A673 (cell line): Measurements from ENCODE around the gene TIGD6. TPM values are rescaled to one million over a fixed set of nuclear protein-coding genes. Genes with fewer than 3 reads are reported as not detected.
A peak's percentile ranks its signal among the peaks of the same experiment; 100 is the strongest.

Experiments used
- BruUV-seq: library from RNA; stranded (reverse); fragments of 400-500 nt; replicated peaks from 2 replicates; lab custom pipeline; 2021; lab: Mats Ljungman, UMichigan
- CTCF ChIA-PET: fragments of 300-600 bp; sonication (Branson Sonifier 250); formaldehyde crosslinking; loops from one replicate; lab custom pipeline; 2022; ENCODE audit warnings: antibody characterized with exemption; lab: Charles Lee
- POLR2A ChIA-PET: fragments of 300-600 bp; sonication (Branson Sonifier 250); formaldehyde crosslinking; loops from one replicate; lab custom pipeline; 2022; ENCODE audit warnings: antibody characterized with exemption; ENCODE audit not compliant: low non-redundant PET; lab: Charles Lee
- DNase-seq: peaks from one replicate; pipeline ENCODE4 v3.0.0-alpha.2; 2015; ENCODE audit warnings: low spot score
- H3K27ac ChIP-seq: fragments of 200-600 bp; sonication (generic); 2 replicates; pipeline ENCODE4 v1.5.1; 2016; ENCODE audit warnings: mixed run types, low read depth, mild to moderate bottlenecking, mixed read lengths, antibody characterized with exemption, low read length; ENCODE audit not compliant: poor library complexity, severe bottlenecking
- H3K27me3 ChIP-seq: fragments of 200-600 bp; sonication (generic); replicated peaks from 2 replicates; pipeline ENCODE4 v1.6.1; 2017; ENCODE audit warnings: mixed run types, low read depth, mild to moderate bottlenecking, mixed read lengths, antibody characterized with exemption, low read length; ENCODE audit not compliant: insufficient read depth, poor library complexity
- H3K36me3 ChIP-seq: fragments of 200-600 bp; sonication (generic); 2 replicates; pipeline ENCODE4 v1.6.1; 2016; ENCODE audit warnings: mixed run types, mild to moderate bottlenecking, mixed read lengths, antibody characterized with exemption, low read length; ENCODE audit not compliant: insufficient read depth, poor library complexity, severe bottlenecking
- H3K4me1 ChIP-seq: fragments of 200-600 bp; sonication (generic); 2 replicates; pipeline ENCODE4 v1.6.1; 2017; ENCODE audit warnings: mixed run types, mild to moderate bottlenecking, mixed read lengths, antibody characterized with exemption, low read length; ENCODE audit not compliant: insufficient read depth, poor library complexity, severe bottlenecking
- H3K4me3 ChIP-seq: fragments of 200-600 bp; sonication (generic); 2 replicates; pipeline ENCODE4 v1.5.1; 2016; ENCODE audit warnings: low read depth, mixed run types, mild to moderate bottlenecking, mixed read lengths, low read length; ENCODE audit not compliant: poor library complexity, severe bottlenecking
- H3K9me3 ChIP-seq: fragments of 200-600 bp; sonication (generic); 2 replicates; pipeline ENCODE4 v1.6.1; 2016; ENCODE audit warnings: mixed run types, low read depth, mild to moderate bottlenecking, mixed read lengths, antibody characterized with exemption, low read length; ENCODE audit not compliant: poor library complexity, severe bottlenecking
- CTCF ChIP-seq: fragments of 300-800, 200-600 bp; sonication (generic); conservative IDR thresholded peaks from 2 replicates; pipeline ENCODE4 v1.5.1; 2017; ENCODE audit warnings: low read depth, mild to moderate bottlenecking, antibody characterized with exemption, low read length, moderate library complexity, mixed read lengths
- EZH2 ChIP-seq: fragments of 200-600 bp; sonication (generic); IDR thresholded peaks from 2 replicates; pipeline ENCODE4 v1.6.1; 2017; ENCODE audit warnings: borderline replicate concordance, low read depth, mild to moderate bottlenecking, mixed read lengths, antibody characterized with exemption, low read length; ENCODE audit not compliant: poor library complexity, severe bottlenecking
- intact Hi-C: fragments of 100-400 bp; cut with micrococcal nuclease; formaldehyde crosslinking; loops from one replicate; pipeline ENCODE4 v1.10.0; 2022; ENCODE audit not compliant: unreplicated experiment
- total RNA-seq: library from RNA; stranded (reverse); gene quantifications from 2 replicates; pipeline ENCODE4 v1.2.3, GENCODE V29; 2021

The TIGD6 gene
- total RNA-seq, 1 experiment from 2014 or later, result 7.5 TPM

GRCh38 chr5:149988126-149988525, 12.3 kb downstream of the TIGD6 start:
- H3K9me3 ChIP-seq, result no peaks in the 10 kb centered on the region
- peak overlapping the region; percentile 17 for H3K27ac ChIP-seq
- H3K27me3 ChIP-seq, result no peaks in the 10 kb centered on the region
- peaks cover 37% of the 10 kb centered on the region for H3K36me3 ChIP-seq
- peaks cover 31% of the 10 kb centered on the region for H3K4me1 ChIP-seq
- ChIA-PET CTCF (no interaction called here), POLR2A (no interaction called here)
- intact Hi-C loops, result no loop called here
- no peak overlapping the region for H3K4me3 ChIP-seq
- no TSS peak for BruUV-seq
- no peak for TF ChIP-seq EZH2
- TF ChIP-seq CTCF, result no peak
- DNase-seq, result no peak

- Histone ChIP-seq H3K27me3 (no peaks in the 10 kb centered on the region), H3K36me3 (peaks cover 91% of the 10 kb centered on the region), H3K4me3 (no peak overlapping the region), H3K4me1 (peaks cover 8% of the 10 kb centered on the region), H3K9me3 (no peaks in the 10 kb centered on the region), H3K27ac (peak overlapping the region; percentile 17)
- ChIA-PET POLR2A (no interaction called here), CTCF (no interaction called here)
- BruUV-seq, result no TSS peak
- no peak for DNase-seq
- intact Hi-C loops, result no loop called here
- no peak for TF ChIP-seq EZH2
- TF ChIP-seq CTCF, result no peak
These were observed 17.9 kb downstream of the TIGD6 start for GRCh38 chr5:149982505-149982904.

GRCh38 chr5:149981206-149981605, 19.2 kb downstream of the TIGD6 start:
- Histone ChIP-seq H3K4me1 (no peaks in the 10 kb centered on the region), H3K36me3 (peaks cover 96% of the 10 kb centered on the region), H3K27me3 (no peaks in the 10 kb centered on the region), H3K4me3 (no peak overlapping the region), H3K9me3 (no peaks in the 10 kb centered on the region), H3K27ac (peak overlapping the region; percentile 17)
- no peak for DNase-seq
- intact Hi-C loops, result no loop called here
- TF ChIP-seq CTCF, result no peak
- TF ChIP-seq EZH2, result no peak
- CTCF ChIA-PET, result no interaction called here
- POLR2A ChIA-PET, result no interaction called here
- no TSS peak for BruUV-seq
